Measurements from ENCODE around the gene TOMM20L. TPM values are rescaled to one million over a fixed set of nuclear protein-coding genes. Genes with fewer than 3 reads are reported as not detected.
"Not testable (repeated sequence)": the region's sequence is repeated elsewhere in the genome, so short reads cannot be mapped to it uniquely, and the experiment has no call there.

TOMM20L gene
- total and polyA plus RNA-seq, 2 donors from 2014 or later: not detected

- no peak for TF ChIP-seq CTCF (IDR thresholded peaks at IDR 0.05; ENCODE audit: borderline replicate concordance, extremely low read depth, insufficient read depth)
- Histone ChIP-seq H3K4me1 (ENCODE audit: control insufficient read depth in 2 of 3, insufficient read depth in 2 of 3, low read depth in 1 of 3, low read length in 3 of 3) (no peaks in the 10 kb centered on the region), H3K27me3 (ENCODE audit: control insufficient read depth, insufficient read depth, low read length) (no peaks in the 10 kb centered on the region), H3K27ac (ENCODE audit: low read depth in 2 of 2, low read length in 2 of 2) (no peak overlapping the region), H3K9me3 (ENCODE audit: control insufficient read depth in 2 of 3, insufficient read depth in 1 of 3, low read length in 3 of 3) (no peaks in the 10 kb centered on the region), H3K4me3 (ENCODE audit: low read length in 3 of 3) (no peak overlapping the region), H3K9ac (ENCODE audit: low read length in 3 of 3) (no peak overlapping the region), H3K36me3 (ENCODE audit: control insufficient read depth in 2 of 3, insufficient read depth in 3 of 3, low read length in 3 of 3) (peaks cover 11 to 21% (median 13%) of the 10 kb centered on the region in 3 donors)
- FAIRE-seq (no peak), DNase-seq (no peak)
- intact Hi-C loops (cut with DNase I): no loop called here
Measured at GRCh38 chr14:58356268-58356667, 39.5 kb upstream of the TOMM20L start.

GRCh38 chr14:58362272-58362671 is 33.5 kb upstream of the TOMM20L start:
- H3K27me3 ChIP-seq (ENCODE audit: control insufficient read depth, insufficient read depth, low read length); intact Hi-C loops (cut with DNase I); DNase-seq; FAIRE-seq; H3K9ac ChIP-seq (ENCODE audit: low read length in 3 of 3); H3K27ac ChIP-seq (ENCODE audit: low read depth in 2 of 2, low read length in 2 of 2); H3K4me3 ChIP-seq (ENCODE audit: low read length in 3 of 3); H3K4me1 ChIP-seq (ENCODE audit: control insufficient read depth in 2 of 3, insufficient read depth in 2 of 3, low read depth in 1 of 3, low read length in 3 of 3); H3K9me3 ChIP-seq (ENCODE audit: control insufficient read depth in 2 of 3, insufficient read depth in 1 of 3, low read length in 3 of 3): not testable (repeated sequence)
- peaks cover 10 to 13% (median 13%) of the 10 kb centered on the region in 3 donors for H3K36me3 ChIP-seq (ENCODE audit: control insufficient read depth in 2 of 3, insufficient read depth in 3 of 3, low read length in 3 of 3)

GRCh38 chr14:58362798-58363412 is 32.8 kb upstream of the TOMM20L start:
- no peak overlapping the region for H3K4me3 ChIP-seq (ENCODE audit: low read length in 3 of 3)
- H3K36me3 ChIP-seq (ENCODE audit: control insufficient read depth in 2 of 3, insufficient read depth in 3 of 3, low read length in 3 of 3): peaks cover 12 to 19% (median 16%) of the 10 kb centered on the region in 3 donors
- H3K9me3 ChIP-seq (ENCODE audit: control insufficient read depth in 2 of 3, insufficient read depth in 1 of 3, low read length in 3 of 3): no peaks in the 10 kb centered on the region
- DNase-seq (peak in 2 of 5 donors; percentile 35 to 57), FAIRE-seq (peak; percentile 52)
- H3K4me1 ChIP-seq (ENCODE audit: control insufficient read depth in 2 of 3, insufficient read depth in 2 of 3, low read depth in 1 of 3, low read length in 3 of 3): no peaks in the 10 kb centered on the region
- H3K9ac ChIP-seq (ENCODE audit: low read length in 3 of 3): no peak overlapping the region
- intact Hi-C loops (cut with DNase I): no loop called here
- no peak overlapping the region for H3K27ac ChIP-seq (ENCODE audit: low read depth in 2 of 2, low read length in 2 of 2)
- peak; percentile 27 for TF ChIP-seq CTCF (IDR thresholded peaks at IDR 0.05; ENCODE audit: borderline replicate concordance, extremely low read depth, insufficient read depth)
- no peaks in the 10 kb centered on the region for H3K27me3 ChIP-seq (ENCODE audit: control insufficient read depth, insufficient read depth, low read length)

- Histone ChIP-seq H3K27me3 (ENCODE audit: control insufficient read depth, insufficient read depth, low read length) (no peaks in the 10 kb centered on the region), H3K27ac (ENCODE audit: low read depth in 2 of 2, low read length in 2 of 2) (no peak overlapping the region), H3K36me3 (ENCODE audit: control insufficient read depth in 2 of 3, insufficient read depth in 3 of 3, low read length in 3 of 3) (peaks cover 10 to 24% (median 19%) of the 10 kb centered on the region in 3 donors), H3K9ac (ENCODE audit: low read length in 3 of 3) (no peak overlapping the region), H3K4me3 (ENCODE audit: low read length in 3 of 3) (no peak overlapping the region), H3K4me1 (ENCODE audit: control insufficient read depth in 2 of 3, insufficient read depth in 2 of 3, low read depth in 1 of 3, low read length in 3 of 3) (no peaks in the 10 kb centered on the region), H3K9me3 (ENCODE audit: control insufficient read depth in 2 of 3, insufficient read depth in 1 of 3, low read length in 3 of 3) (no peaks in the 10 kb centered on the region)
- intact Hi-C loops (cut with DNase I): no loop called here
- TF ChIP-seq CTCF (IDR thresholded peaks at IDR 0.05; ENCODE audit: borderline replicate concordance, extremely low read depth, insufficient read depth): no peak
- DNase-seq: no peak
- FAIRE-seq: no peak
Measured at GRCh38 chr14:58364316-58364715, 31.4 kb upstream of the TOMM20L start.

Data from kidney (tissue), 14 donors.